ENCODE data around the gene SLC29A3.
A peak's percentile ranks its signal among the peaks of the same experiment; 100 is the strongest.

The SLC29A3 gene

DNA sequence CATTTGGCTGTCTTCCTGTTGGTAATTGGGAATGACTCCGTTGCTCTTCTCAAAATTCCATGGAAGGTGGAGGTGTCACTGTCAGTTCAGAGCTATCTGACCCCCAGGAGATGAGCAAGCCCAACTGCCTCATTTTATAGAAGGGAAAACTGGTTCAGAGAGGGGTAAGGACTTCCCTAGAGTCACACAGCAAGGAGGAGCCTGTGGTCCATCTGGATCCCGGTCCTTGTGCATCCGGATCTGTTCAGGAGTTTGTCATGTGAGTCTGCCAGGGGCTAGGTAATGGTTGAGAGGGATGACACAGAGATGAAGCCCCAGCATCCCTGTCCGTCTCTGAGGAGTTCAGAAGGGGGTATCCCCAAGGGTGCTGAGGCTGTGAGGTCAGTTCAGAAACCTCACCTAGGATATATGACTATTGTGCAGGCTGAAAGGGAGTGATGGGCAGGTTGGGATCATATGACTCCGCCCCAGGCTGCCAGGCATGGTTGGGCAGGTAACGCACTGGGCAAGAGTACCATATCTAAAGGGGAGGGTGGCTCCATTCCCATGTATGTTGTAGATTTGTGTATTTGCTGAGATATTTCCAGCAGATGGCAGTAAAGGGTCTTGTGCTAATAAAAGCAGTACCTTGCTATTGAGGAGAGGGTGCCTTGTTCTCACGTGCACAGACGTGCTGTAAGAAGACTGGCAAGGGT is 16.0 kb upstream of the SLC29A3 start:
- ChIA-PET POLR2A (no interaction called here), CTCF (interaction anchor here (0.7 to 4.5 kb wide), 16 partner anchors 10 to 408 kb away, joined by 3 to 30 read pairs (median 4); partner anchors contain the start of gene SLC29A3)
- peak; percentile 17 for DNase-seq (ENCODE audit: low read depth, low spot score)
- TF ChIP-seq CTCF (IDR thresholded peaks at IDR 0.05; ENCODE audit: insufficient read depth, low read length, missing control alignments) = peak; percentile 30
- H3K4me3 ChIP-seq (ENCODE audit: low read depth, low read length) = no peak overlapping the region

DNA sequence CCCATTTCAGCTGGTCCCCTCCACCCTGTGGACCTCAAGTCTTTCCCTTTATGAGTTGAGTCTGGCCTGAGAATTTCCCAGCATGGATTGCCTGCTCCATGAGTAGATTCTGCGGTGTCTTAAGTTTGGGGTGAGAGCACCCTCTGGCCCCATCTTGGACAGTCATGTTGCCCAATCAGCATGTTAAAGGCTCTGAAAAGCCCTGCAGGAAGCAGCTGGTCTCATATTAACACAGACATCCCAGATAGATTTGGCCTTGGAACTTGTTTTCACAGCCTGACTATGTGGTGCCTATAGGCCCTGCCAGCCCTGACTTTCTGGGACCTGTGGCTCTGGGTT is 15.5 kb upstream of the SLC29A3 start:
- TF ChIP-seq CTCF (IDR thresholded peaks at IDR 0.05; ENCODE audit: insufficient read depth, low read length, missing control alignments) = no peak
- DNase-seq (ENCODE audit: low read depth, low spot score) = no peak
- no peak overlapping the region for H3K4me3 ChIP-seq (ENCODE audit: low read depth, low read length)
- ChIA-PET CTCF (interaction anchor here (0.6 to 4.5 kb wide), 15 partner anchors 10 to 408 kb away, joined by 3 to 30 read pairs (median 4); no protein-coding TSS in a partner anchor), POLR2A (no interaction called here)

DNA sequence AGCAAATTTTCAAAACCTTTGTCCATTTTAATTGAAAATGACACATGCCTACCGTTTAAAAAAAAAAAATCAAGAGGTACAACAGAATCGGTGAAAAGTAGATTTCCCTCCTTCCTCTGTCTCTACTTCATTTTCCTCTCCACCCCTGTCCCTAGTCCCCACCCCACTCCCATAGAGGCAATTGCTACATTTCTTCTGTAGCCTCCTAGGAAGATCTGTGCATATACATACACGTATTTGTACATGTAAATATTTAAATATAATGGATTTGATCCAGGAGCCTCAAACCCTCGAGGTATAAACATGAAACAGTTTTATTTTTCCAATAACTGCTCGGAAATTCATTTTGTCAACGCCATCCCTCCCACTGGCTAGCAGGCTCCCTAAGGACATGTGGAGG is 14.1 kb upstream of the SLC29A3 start:
- CTCF ChIA-PET = interaction anchor here (0.6 to 4.5 kb wide), 8 partner anchors 8 to 402 kb away, joined by 3 to 30 read pairs (median 4); no protein-coding TSS in a partner anchor
- TF ChIP-seq CTCF (IDR thresholded peaks at IDR 0.05; ENCODE audit: insufficient read depth, low read length, missing control alignments) = no peak
- POLR2A ChIA-PET = no interaction called here

GRCh38 chr10:71306979-71307378 is 12.1 kb upstream of the SLC29A3 start:
- CTCF ChIA-PET = interaction anchor here (0.9 to 2.6 kb wide), 5 partner anchors 8 to 402 kb away, joined by 3 to 14 read pairs (median 4); no protein-coding TSS in a partner anchor
- DNase-seq (ENCODE audit: low read depth, low spot score) = no peak
- no peak for TF ChIP-seq CTCF (IDR thresholded peaks at IDR 0.05; ENCODE audit: insufficient read depth, low read length, missing control alignments)
- H3K4me3 ChIP-seq (ENCODE audit: low read depth, low read length) = no peak overlapping the region
- POLR2A ChIA-PET = no interaction called here

More for the DNA sequence above, 14.1 kb upstream of the SLC29A3 start:
- no peak overlapping the region for H3K4me3 ChIP-seq (ENCODE audit: low read depth, low read length)
- no peak for DNase-seq (ENCODE audit: low read depth, low spot score)

- DNase-seq (ENCODE audit: low read depth, low spot score) = no peak
- no peak overlapping the region for H3K4me3 ChIP-seq (ENCODE audit: low read depth, low read length)
- no peak for TF ChIP-seq CTCF (IDR thresholded peaks at IDR 0.05; ENCODE audit: insufficient read depth, low read length, missing control alignments)
- CTCF ChIA-PET = interaction anchor here (0.8 to 2.6 kb wide), 7 partner anchors 8 to 401 kb away, joined by 3 to 14 read pairs (median 4); no protein-coding TSS in a partner anchor
- POLR2A ChIA-PET = no interaction called here
Measured at GRCh38 chr10:71307469-71308085, 11.5 kb upstream of the SLC29A3 start.

DNA sequence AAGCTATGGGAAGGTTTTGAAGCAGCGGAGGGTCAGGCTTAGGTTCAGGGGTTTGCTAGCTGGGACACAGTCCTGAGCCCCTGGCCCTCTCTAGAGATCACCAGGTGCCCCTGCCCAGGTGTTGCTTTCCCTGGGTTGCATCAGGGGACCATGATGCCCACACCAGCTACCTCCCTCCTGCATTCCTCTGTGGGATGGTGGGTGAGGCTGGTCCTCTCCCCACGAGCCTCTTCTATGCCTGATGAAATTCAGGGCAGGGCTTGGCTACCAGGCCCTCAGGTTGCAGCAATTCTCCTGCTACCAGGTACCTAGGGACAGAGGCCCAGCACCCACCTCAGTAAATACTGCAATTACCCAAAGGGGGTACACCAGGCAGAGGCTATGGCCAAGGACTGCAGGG is 10.8 kb upstream of the SLC29A3 start:
- TF ChIP-seq CTCF (IDR thresholded peaks at IDR 0.05; ENCODE audit: insufficient read depth, low read length, missing control alignments) = no peak
- no peak for DNase-seq (ENCODE audit: low read depth, low spot score)
- CTCF ChIA-PET = interaction anchor here (0.8 to 2.6 kb wide), 5 partner anchors 9 to 300 kb away, joined by 3 to 14 read pairs (median 3); partner anchors contain the start of gene SLC29A3
- H3K4me3 ChIP-seq (ENCODE audit: low read depth, low read length) = no peak overlapping the region
- POLR2A ChIA-PET = no interaction called here

Data from AG04449 (cell line).